PC-3 (cell line): ENCODE measurements around the gene STIL.

ENCODE experiments used
- EZH2 ChIP-seq: fragments of 300-600 bp; sonication (generic); IDR thresholded peaks from one replicate; pipeline ENCODE4 v1.6.1; 2017; ENCODE audit warnings: antibody characterized with exemption, mild to moderate bottlenecking, low read length; ENCODE audit not compliant: unreplicated experiment
- EZH2phosphoT487 ChIP-seq: fragments of 300-600 bp; sonication (generic); IDR thresholded peaks from 2 replicates; pipeline ENCODE4 v1.6.1; 2018; ENCODE audit warnings: mild to moderate bottlenecking, antibody characterized with exemption, low read length, borderline replicate concordance
- TF ChIP-seq, protein P1 (sequence below): fragments of 300-600 bp; sonication (generic); conservative IDR thresholded peaks from 2 replicates; pipeline ENCODE4 v1.5.1; 2017; ENCODE audit warnings: antibody characterized with exemption, low read depth, mild to moderate bottlenecking, low read length

DNA sequence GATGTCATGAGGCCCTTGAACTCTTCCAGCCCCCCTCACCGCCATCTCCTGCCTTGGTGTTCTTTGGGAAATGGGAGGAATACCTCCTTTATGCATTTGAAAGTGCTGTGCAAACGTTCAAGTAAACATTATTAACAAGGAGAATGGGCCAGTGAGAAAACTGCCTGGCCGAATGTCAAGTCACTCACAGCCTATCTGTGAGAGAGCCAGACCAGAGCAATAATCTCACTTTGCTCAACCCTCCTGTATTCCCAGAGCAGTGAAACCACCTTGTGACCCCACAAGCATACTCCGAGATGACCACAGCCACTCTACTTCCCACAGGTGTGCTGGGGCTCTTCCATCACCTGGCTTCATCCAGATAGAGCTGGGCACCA is 87.1 kb downstream of the STIL start:
- TF ChIP-seq, protein P1, sequence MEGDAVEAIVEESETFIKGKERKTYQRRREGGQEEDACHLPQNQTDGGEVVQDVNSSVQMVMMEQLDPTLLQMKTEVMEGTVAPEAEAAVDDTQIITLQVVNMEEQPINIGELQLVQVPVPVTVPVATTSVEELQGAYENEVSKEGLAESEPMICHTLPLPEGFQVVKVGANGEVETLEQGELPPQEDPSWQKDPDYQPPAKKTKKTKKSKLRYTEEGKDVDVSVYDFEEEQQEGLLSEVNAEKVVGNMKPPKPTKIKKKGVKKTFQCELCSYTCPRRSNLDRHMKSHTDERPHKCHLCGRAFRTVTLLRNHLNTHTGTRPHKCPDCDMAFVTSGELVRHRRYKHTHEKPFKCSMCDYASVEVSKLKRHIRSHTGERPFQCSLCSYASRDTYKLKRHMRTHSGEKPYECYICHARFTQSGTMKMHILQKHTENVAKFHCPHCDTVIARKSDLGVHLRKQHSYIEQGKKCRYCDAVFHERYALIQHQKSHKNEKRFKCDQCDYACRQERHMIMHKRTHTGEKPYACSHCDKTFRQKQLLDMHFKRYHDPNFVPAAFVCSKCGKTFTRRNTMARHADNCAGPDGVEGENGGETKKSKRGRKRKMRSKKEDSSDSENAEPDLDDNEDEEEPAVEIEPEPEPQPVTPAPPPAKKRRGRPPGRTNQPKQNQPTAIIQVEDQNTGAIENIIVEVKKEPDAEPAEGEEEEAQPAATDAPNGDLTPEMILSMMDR: no peak
- TF ChIP-seq EZH2: no peak
- TF ChIP-seq EZH2phosphoT487: no peak
